Measurements from ENCODE around the gene ENAH.
A peak's percentile ranks its signal among the peaks of the same experiment; 100 is the strongest.
"Not testable (repeated sequence)": the region's sequence is repeated elsewhere in the genome, so short reads cannot be mapped to it uniquely, and the experiment has no call there.

Gene ENAH

GRCh38 chr1:225652729-225653462 lies at the start of gene ENAH:
TSS of gene ENAH (minus strand) at chr1:225653123. CDS start at chr1:225652690, 433 bp downstream.
- peak; percentile 57 for DNase-seq

- no peak for DNase-seq
Observed at GRCh38 chr1:225700889-225701465, 48.1 kb upstream of the ENAH start.

- no peak for DNase-seq
Observed at GRCh38 chr1:225700164-225700821, 47.4 kb upstream of the ENAH start.

DNA sequence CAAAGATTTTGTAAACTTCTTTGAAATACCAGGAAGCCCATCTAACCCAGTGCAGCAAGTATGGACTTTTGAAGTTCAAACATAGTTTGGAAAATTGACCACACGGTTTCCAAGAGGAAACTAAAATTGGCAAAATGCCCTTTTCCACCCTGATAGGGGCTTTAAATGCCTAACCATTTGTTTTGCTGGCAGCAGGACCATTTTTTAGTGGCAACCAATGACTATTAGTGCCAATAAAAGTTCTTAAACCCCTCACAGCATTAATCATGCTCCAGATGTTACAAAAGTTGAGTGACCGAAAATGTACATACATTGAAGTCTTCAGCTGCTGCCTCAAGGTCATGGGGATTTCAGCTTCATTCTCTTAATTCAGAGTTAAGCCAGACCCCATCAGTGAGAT lies 46.4 kb upstream of the ENAH start:
- no peak for DNase-seq

GRCh38 chr1:225698194-225698593 lies 45.3 kb upstream of the ENAH start:
- DNase-seq: not testable (repeated sequence)

DNA sequence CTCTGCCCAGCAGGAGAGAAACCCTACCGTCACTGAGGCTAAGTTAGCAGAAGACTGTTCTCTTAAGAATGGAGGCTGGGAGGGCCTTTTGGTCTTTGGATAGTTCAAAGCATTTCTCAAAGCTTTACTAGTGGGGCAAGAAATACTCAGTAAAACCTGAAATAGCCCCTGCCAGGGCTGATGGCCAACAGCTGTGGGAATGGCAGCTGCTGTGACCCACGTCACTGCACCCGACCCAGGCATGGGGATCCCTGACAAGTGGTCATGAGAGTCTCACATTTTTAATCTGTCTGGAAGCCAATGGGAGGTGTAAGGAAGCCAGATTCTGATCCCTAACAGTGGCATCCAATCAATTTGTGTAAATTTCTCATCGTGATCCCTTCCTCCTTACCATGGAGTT lies 44.5 kb upstream of the ENAH start:
- no peak for DNase-seq

DNA sequence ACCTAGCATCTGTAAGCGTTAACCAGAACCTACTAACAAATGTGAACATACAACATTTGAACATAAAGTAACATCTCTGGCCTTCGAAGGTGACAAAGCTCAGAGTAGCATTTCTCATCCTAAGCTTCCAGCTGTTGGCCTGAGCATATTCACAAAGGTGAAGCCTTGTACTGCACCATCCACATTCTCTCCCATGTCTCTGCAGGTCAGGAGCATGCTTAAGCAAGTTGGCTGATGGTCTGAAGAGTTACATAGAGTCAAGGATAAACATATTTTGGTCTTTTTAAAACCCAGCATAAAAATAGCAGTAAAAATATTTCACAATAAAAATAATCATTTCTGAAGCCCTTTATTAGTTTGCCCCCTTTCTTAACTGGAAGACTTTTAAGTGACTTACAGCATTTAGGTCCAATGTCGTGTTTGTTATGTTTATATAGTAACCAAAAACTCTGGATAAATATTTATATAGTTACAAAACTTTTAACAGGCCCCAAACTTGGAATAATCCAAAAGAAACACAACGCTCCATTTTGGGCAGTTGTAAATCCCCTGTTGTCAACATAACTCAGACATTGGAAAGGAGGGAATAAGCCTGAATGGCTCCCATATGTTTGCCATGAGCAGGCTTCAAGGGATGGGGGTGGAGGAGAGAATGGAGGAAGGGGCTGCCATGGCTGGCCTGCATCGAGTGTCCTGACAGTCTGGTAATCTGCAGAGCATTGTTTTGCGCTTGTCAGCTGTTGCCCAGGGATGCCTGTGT lies 42.8 kb upstream of the ENAH start:
- DNase-seq: no peak

- DNase-seq: no peak
Observed at GRCh38 chr1:225694151-225694603, 41.3 kb upstream of the ENAH start.

- DNase-seq: not testable (repeated sequence)
Observed at GRCh38 chr1:225693697-225694096, 40.8 kb upstream of the ENAH start.

DNA sequence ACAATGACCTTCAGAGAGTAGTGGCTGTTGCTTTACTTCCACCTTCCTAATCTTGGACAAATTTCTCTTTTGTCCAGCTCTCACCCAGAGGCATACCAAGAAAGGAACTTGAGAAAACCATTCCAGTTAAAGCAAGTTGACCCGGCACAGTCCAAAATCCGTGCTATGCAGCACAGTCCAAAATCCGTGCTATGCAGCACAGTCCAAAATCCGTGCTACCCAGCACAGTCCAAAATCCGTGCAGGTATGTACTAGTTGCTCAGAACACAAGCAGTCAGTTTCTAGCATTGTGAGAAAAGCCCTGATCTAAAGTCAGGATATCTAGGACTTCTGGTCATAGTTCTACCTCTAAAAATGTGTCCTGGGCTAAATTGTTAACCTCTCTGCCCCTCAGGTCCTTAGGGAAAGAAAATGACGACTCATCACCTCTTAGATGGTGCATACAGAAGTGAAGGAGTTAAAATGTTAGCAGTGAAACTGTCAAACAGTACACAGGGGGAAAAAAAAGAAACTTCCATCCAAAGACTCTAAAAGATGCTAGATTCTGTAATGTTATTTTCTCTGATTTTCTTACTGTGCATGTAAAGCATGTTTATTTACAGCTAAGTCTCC lies 40.3 kb upstream of the ENAH start:
- DNase-seq: no peak

DNA sequence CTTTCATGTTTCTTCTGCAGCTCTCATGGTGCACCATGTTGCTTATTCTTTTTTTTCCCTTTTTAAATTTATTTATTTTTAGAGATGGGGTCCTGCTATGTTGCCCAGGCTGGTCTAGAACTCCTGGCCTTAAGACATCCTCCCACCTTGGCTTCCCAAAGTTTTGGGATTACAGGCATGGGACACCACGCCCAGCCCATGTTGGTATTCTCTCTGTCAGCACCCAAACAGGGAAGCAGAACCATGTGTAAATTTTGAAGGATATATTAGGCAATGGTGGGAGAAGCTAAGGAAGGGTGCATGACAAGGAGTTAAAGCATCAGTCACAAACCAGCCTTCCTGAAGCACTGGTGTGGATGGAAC lies 39.6 kb upstream of the ENAH start:
- DNase-seq: no peak

- no peak for DNase-seq
Observed at GRCh38 chr1:225691861-225692516, 39.1 kb upstream of the ENAH start.

GRCh38 chr1:225691377-225691776 lies 38.5 kb upstream of the ENAH start:
- no peak for DNase-seq

DNA sequence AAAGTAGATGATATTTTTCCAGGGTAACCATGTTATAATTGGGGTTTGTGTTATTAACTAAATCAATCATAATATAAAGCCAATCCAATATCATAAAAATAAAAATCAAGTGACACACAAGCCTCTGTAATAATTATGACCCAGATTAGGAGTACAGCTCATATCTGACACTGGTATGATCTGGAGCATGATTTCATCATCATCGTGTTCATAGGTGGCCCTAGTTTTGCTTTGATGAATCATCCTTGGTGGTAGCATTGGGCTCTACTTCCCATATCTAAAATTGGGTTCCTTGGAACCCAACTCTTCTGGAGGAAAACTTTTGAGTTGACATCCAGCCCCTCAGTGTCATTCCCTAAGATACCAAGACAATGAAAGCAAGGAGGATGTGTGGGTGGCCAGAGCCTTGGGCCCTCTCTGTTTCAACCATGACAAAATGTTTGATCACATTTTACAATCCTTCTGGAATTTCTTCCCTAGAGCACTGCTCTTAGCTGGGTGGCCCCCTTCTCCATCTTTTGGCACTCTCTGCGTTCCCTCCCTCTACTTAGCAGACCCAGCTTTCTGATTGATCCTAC lies 37.0 kb upstream of the ENAH start:
- DNase-seq: no peak

DNA sequence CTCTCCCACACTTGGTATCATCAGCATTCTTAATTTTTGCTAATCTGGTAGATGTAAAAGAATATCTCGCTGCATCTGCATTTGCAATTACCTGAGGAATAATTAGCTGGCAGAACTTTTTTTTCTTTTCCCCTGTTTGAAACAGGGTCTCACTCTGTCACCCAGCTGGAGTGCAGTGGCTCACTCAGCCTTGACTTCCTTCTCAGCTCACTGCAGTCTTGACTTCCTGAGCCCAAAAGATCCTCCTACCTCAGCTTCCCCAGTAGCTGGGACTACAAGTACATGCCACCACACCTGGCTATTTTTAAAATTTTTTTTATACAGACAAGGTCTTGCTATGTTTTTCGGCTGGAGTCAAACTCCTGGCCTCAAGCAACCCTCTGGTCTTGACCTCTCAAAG lies 35.4 kb upstream of the ENAH start:
- no peak for DNase-seq

DNA sequence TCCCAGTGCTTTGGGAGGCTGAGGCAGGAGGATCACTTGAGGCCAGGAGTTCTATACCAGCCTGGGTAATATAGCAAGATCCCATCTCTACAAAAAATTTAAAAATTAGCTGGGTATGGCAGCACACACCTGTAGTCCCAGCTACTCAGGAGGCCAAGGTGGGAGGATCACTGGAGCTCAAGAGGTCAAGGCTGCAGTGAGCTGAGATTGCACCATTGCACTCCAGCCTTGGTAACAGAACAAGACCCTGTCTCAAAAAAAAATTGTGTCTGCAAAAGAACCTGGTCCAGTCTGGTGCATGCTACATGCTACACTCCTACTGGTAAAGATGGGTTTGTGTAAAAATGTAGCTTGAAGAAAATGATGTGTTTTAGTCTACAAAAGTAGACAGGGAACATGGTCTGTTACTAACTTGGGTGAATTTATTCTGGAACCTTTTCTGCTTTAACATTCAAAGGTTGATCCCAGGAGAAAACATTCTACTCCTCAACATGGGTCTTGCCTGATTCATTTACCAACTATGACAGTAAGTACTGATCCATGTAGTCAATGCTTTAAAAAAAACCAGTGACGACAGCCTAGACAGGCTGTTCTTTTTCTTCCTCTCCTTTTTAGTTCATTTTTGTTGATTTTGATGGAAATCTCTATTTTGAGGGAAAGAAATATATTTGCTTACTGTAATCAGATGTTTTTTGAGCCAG lies 32.7 kb upstream of the ENAH start:
- no peak for DNase-seq

DNA sequence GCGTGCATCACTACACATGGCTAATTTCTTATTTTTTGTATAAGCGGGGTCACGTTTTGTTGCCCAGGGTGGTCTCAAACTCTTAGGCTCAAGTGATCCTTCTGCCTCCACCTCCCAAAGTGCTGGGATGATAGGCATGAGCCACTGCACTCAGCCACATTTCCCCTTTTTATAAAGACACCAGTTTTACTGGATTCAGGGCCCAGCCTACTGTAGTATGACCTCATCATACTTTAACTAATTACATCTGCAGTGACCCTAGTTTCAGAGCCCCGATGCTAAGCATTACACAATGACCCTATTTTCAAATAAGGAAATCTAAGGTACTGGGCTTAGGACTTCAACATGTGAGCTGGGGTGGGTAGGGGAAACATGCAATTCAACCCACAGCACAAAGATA lies 31.8 kb upstream of the ENAH start:
- no peak for DNase-seq

DNA sequence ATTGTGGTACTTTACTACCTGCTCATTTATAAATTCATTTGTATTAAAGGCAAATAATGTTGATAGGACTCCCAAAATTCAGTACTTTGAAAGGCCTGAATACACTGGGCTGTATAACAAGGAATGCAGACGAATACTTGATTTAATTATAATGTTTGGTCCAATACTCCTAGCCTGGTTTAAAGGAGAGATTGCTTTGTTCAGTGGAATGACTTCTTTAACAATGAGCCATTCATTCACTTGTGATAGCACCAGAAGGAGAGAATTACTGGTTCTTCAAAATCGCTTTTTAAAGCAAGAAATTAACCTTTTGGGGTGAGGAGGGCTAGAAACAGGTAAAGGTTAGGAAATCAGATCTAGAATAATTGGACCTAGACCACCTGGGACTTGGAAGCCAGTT lies 28.3 kb upstream of the ENAH start:
- DNase-seq: no peak

- no peak for DNase-seq
Observed at GRCh38 chr1:225678545-225678944, 25.6 kb upstream of the ENAH start.

- DNase-seq: no peak
Observed at GRCh38 chr1:225677350-225678124, 24.6 kb upstream of the ENAH start.

- no peak for DNase-seq
Observed at GRCh38 chr1:225674381-225674780, 21.5 kb upstream of the ENAH start.

All from GDM1 (cell line).